Liver (tissue), 3 donors: ENCODE data around the gene TMC1.

Source experiments
- HNF4G ChIP-seq: IDR thresholded peaks from 2 replicates; pipeline ENCODE4 v1.6.1; 2016; ENCODE audit warnings: antibody characterized with exemption
- TF ChIP-seq, protein P1 (sequence below): fragments of 150-350 bp; IDR thresholded peaks from 2 replicates; pipeline ENCODE4 v1.5.1; 2017; ENCODE audit warnings: improper control_type of control experiment, low read depth, low read length; ENCODE audit not compliant: missing input control
- TF ChIP-seq, protein P2 (sequence below): IDR thresholded peaks from 2 replicates; pipeline ENCODE4 v1.6.1; 2016; ENCODE audit warnings: antibody characterized with exemption, mild to moderate bottlenecking
- donor health status: healthy.
- donor health status: healthy.

DNA sequence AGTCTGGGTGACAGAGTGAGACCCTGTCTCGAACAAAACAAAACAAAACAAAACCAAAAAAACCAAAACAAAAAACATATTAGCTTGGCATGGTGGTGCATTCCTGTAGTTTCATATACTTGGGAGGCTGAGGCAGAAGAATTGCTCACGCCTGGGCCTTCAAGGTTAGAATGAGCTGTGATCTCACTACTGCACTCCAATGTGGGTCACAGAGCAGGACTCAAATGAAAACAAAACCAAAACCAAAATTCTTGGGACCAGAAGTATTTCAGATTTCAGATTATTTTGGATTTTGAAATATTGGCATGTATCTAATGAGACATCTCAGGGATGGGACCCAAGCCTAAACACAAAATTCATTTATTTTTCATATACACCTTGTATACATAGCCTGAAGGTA, 80.2 kb downstream of the TMC1 start:
- TF ChIP-seq, protein P1, sequence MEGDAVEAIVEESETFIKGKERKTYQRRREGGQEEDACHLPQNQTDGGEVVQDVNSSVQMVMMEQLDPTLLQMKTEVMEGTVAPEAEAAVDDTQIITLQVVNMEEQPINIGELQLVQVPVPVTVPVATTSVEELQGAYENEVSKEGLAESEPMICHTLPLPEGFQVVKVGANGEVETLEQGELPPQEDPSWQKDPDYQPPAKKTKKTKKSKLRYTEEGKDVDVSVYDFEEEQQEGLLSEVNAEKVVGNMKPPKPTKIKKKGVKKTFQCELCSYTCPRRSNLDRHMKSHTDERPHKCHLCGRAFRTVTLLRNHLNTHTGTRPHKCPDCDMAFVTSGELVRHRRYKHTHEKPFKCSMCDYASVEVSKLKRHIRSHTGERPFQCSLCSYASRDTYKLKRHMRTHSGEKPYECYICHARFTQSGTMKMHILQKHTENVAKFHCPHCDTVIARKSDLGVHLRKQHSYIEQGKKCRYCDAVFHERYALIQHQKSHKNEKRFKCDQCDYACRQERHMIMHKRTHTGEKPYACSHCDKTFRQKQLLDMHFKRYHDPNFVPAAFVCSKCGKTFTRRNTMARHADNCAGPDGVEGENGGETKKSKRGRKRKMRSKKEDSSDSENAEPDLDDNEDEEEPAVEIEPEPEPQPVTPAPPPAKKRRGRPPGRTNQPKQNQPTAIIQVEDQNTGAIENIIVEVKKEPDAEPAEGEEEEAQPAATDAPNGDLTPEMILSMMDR: no peak
- TF ChIP-seq, protein P2, sequence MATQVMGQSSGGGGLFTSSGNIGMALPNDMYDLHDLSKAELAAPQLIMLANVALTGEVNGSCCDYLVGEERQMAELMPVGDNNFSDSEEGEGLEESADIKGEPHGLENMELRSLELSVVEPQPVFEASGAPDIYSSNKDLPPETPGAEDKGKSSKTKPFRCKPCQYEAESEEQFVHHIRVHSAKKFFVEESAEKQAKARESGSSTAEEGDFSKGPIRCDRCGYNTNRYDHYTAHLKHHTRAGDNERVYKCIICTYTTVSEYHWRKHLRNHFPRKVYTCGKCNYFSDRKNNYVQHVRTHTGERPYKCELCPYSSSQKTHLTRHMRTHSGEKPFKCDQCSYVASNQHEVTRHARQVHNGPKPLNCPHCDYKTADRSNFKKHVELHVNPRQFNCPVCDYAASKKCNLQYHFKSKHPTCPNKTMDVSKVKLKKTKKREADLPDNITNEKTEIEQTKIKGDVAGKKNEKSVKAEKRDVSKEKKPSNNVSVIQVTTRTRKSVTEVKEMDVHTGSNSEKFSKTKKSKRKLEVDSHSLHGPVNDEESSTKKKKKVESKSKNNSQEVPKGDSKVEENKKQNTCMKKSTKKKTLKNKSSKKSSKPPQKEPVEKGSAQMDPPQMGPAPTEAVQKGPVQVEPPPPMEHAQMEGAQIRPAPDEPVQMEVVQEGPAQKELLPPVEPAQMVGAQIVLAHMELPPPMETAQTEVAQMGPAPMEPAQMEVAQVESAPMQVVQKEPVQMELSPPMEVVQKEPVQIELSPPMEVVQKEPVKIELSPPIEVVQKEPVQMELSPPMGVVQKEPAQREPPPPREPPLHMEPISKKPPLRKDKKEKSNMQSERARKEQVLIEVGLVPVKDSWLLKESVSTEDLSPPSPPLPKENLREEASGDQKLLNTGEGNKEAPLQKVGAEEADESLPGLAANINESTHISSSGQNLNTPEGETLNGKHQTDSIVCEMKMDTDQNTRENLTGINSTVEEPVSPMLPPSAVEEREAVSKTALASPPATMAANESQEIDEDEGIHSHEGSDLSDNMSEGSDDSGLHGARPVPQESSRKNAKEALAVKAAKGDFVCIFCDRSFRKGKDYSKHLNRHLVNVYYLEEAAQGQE: no peak
- no peak for TF ChIP-seq HNF4G
